Ovary (tissue), 3 donors: ENCODE data around the gene FRMD4A.

Experiments used
- CTCF ChIP-seq, 3 donors: fragments of 450-650 bp in 2 of 3; fragments of 200-600 bp in 1 of 3; IDR thresholded peaks; one replicate each; pipeline versions ENCODE4 v1.5.1 to v1.8.0; 2016 to 2022; ENCODE audit warnings: antibody characterized with exemption in 3 of 3, mild to moderate bottlenecking in 1 of 3
- EP300 ChIP-seq: sonication (generic); formaldehyde crosslinking; IDR thresholded peaks from one replicate; pipeline ENCODE4 v1.6.1; 2017; ENCODE audit warnings: antibody characterized with exemption
- POLR2A ChIP-seq: fragments of 450-650 bp; IDR thresholded peaks from one replicate; pipeline ENCODE4 v1.6.1; 2017; ENCODE audit warnings: antibody characterized with exemption, mild to moderate bottlenecking, moderate library complexity
- donor health status: DM: no; HTN: no; CAD: no.

GRCh38 chr10:13751191-13751764 lies 579.4 kb downstream of the FRMD4A start:
- TF ChIP-seq CTCF (IDR thresholded peaks at IDR 0.05): no peak
- TF ChIP-seq POLR2A: no peak
- TF ChIP-seq EP300: no peak
